Stomach (tissue), 9 donors: ENCODE data around the gene TRPV4. TPM values are rescaled to one million over a fixed set of nuclear protein-coding genes. Genes with fewer than 3 reads are reported as not detected.

Source experiments
- DNase-seq, 2 donors: peaks; one replicate each; pipeline versions ENCODE4 v3.0.0 to v3.0.0-alpha.2; 2013 to 2019
- H3K27ac ChIP-seq, 5 donors: fragments of 200-600 bp in 4 of 5; sonication (generic) in 4 of 5; one replicate each; pipeline ENCODE4 v1.5.1; 2013 to 2019; ENCODE audit warnings: mild to moderate bottlenecking in 1 of 5, moderate library complexity in 1 of 5
- H3K27me3 ChIP-seq, 3 donors: fragments of 200-600 bp; sonication (generic); one replicate each; pipeline ENCODE4 v1.5.1; 2017 to 2019; ENCODE audit warnings: mixed run types in 1 of 3
- H3K36me3 ChIP-seq, 4 donors: fragments of 200-600 bp; sonication (generic); 1 replicate in 3 of 4; 2 replicates in 1 of 4; pipeline ENCODE4 v1.5.1; 2016 to 2019
- H3K4me1 ChIP-seq, 4 donors: fragments of 200-600 bp; sonication (generic); one replicate each; pipeline ENCODE4 v1.5.1; 2016 to 2019
- H3K4me3 ChIP-seq, 4 donors: fragments of 200-600 bp; sonication (generic) in 3 of 4; one replicate each; pipeline ENCODE4 v1.5.1; 2016 to 2019; ENCODE audit warnings: mild to moderate bottlenecking in 1 of 4
- H3K9me3 ChIP-seq, 4 donors: fragments of 200-600 bp; sonication (generic); one replicate each; pipeline ENCODE4 v1.5.1; 2016 to 2019
- EP300 ChIP-seq: sonication (generic); formaldehyde crosslinking; IDR thresholded peaks from one replicate; pipeline ENCODE4 v1.6.1; 2017; ENCODE audit warnings: antibody characterized with exemption
- POLR2A ChIP-seq, 4 donors: fragments of 450-650 bp; IDR thresholded peaks; one replicate each; pipeline ENCODE4 v1.6.1; 2016; ENCODE audit warnings: antibody characterized with exemption in 4 of 4, control low read depth in 2 of 4, mild to moderate bottlenecking in 1 of 4, moderate library complexity in 1 of 4
- POLR2AphosphoS5 ChIP-seq, 3 donors: sonication (generic); formaldehyde crosslinking; IDR thresholded peaks; one replicate each; pipeline ENCODE4 v1.6.1; 2016; ENCODE audit warnings: antibody characterized with exemption in 3 of 3
- WGBS, 5 donors: extraction: QIAGEN DNeasy Blood & Tissue Kit in 3 of 5; methylation state at CpG; one replicate each; pipeline versions ENCODE4 v1.1.5 to v1.1.7; 2013 to 2018; 5-methylcytosine and 5-hydroxymethylcytosine counted together
- intact Hi-C: fragments of 100-400 bp; cut with DNase I; formaldehyde crosslinking; loops from one replicate; pipeline ENCODE4 v1.15.1; 2023; ENCODE audit warnings: low total_unique reads
- polyA plus RNA-seq, 3 donors: library from polyadenylated mRNA; stranded (reverse); fragments of 200-250 nt; gene quantifications; one replicate each; pipeline ENCODE4 v1.2.3, GENCODE V29; 2013
- total RNA-seq, 5 donors: library from RNA; depleted of rRNA; stranded (reverse); fragments of >200 nt; gene quantifications; one replicate each; pipeline versions ENCODE4 v1.1.0 to v1.2.3, GENCODE V29; 2014 to 2016
- TF ChIP-seq, protein P1 (sequence below), 7 experiments: fragments of 450-650 bp in 4 of 7; fragments of 200-600 bp in 3 of 7; sonication (generic) in 3 of 7; IDR thresholded peaks; one replicate each; pipeline ENCODE4 v1.5.1; 2016 to 2019; ENCODE audit warnings: antibody characterized with exemption in 7 of 7, control low read depth in 2 of 7, mild to moderate bottlenecking in 1 of 7
- donor health status: healthy with polysubstance abuse.
- donor health status: Bipolar disorder and iron deficiency.
- donor health status: healthy.

Gene TRPV4
- total and polyA plus RNA-seq, 8 donors, result 0.75 to 3.8 (median 1.4) TPM; not detected in 4

DNA sequence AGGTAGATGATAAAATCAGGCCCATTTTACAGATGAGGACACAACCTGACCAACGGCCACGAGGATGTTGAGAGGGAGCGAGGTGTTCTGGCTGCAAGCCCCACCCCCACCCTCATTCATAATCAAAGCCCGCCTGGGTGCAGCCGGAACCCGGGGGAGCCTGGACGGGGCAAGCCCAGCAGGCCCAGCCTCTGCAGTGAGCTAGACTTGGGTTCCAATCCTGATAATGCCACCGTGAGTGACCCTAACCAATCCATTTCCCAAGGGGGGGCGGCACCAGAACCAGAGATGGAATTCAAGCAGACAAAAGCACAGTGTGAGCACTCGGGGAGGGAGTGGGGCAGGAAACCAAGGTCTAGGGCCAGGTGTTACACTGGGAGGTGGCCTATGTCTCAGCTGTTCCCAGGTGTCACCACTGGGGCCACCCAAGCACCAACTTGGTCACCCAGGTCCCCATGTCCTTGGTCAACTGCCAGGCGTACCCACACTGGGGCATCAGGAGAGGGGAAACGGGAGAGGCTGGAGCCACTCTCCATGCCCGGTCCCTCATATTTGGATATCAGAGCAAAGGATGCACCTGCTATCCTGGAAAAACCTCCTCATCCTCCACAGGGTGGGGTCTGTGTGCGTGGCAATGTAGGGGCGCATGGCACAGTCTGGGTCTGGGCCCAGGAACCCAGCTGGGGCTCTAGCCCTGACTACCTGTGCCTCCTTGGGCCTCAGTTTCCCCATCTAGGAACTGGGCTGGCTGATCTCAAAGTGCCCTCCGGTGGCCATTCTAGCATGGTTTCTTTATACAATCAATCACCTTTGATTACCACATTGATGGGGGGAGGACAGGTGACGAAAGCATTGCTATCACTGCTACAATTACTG lies 61.2 kb downstream of the TRPV4 start:
- H3K4me1 ChIP-seq, result peaks cover 9 to 13% (median 12%) of the 10 kb centered on the region in 4 donors
- H3K9me3 ChIP-seq, result no peaks in the 10 kb centered on the region
- DNase-seq, result peak in 1 of 2 donors; percentile 6
- no peaks in the 10 kb centered on the region for H3K36me3 ChIP-seq
- no peak overlapping the region for H3K4me3 ChIP-seq
- intact Hi-C loops, result loop anchor here (10.0 kb wide), 1 partner anchor 247 kb away; no protein-coding TSS in a partner anchor
- TF ChIP-seq EP300 (no peak), POLR2A (IDR thresholded peaks at IDR 0.05) (no peak), POLR2AphosphoS5 (IDR thresholded peaks at IDR 0.05) (no peak)
- TF ChIP-seq, protein P1, sequence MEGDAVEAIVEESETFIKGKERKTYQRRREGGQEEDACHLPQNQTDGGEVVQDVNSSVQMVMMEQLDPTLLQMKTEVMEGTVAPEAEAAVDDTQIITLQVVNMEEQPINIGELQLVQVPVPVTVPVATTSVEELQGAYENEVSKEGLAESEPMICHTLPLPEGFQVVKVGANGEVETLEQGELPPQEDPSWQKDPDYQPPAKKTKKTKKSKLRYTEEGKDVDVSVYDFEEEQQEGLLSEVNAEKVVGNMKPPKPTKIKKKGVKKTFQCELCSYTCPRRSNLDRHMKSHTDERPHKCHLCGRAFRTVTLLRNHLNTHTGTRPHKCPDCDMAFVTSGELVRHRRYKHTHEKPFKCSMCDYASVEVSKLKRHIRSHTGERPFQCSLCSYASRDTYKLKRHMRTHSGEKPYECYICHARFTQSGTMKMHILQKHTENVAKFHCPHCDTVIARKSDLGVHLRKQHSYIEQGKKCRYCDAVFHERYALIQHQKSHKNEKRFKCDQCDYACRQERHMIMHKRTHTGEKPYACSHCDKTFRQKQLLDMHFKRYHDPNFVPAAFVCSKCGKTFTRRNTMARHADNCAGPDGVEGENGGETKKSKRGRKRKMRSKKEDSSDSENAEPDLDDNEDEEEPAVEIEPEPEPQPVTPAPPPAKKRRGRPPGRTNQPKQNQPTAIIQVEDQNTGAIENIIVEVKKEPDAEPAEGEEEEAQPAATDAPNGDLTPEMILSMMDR (IDR thresholded peaks at IDR 0.05), result no peak
- no peak overlapping the region for H3K27ac ChIP-seq
- H3K27me3 ChIP-seq, result peaks cover 0 to 17% (median 0%) of the 10 kb centered on the region in 3 donors
- WGBS, 5 donors, result 82 to 89% (median 86%) methylated on average over 15 to 17 of the region's 17 CpGs

DNA sequence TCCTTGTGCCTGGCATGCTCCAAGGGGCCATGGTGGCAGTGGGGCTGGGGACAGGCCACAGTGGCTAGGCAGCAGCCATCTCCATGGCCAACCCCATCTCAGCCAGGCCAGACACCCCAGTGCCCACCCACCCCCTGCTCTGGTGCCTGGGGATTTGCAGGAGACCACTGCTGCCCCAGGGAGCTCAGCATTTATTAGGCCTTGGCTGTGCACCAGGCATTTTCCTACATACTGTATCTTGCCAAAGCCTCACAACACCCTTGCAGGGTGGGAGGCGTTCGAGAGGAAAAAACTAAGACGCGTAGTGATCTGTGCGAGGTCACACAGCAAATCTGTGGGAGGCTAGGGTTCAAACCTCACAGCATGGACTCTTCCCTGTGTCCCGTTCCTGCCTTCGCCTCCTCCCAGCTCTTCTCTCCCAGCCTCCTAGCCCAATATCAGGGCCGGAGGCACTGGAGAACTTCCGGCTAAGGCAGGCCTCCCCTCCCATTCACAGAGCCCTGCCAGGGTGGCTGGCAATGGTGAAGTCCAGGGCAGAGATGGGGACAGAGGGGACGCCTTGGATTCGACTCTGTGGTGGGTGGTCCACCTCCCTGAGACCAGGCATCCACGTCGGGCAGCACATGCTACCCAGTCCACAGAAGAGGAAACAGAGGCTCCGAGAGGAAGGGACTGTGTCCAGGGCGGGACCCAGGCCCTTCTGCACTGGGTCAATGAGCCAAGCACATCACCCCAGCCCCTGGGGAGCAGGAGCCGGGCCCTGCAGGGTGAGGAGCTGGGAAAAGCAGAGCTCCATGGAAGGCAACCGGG lies 62.1 kb downstream of the TRPV4 start:
- no peaks in the 10 kb centered on the region for H3K36me3 ChIP-seq
- H3K9me3 ChIP-seq, result no peaks in the 10 kb centered on the region
- H3K27ac ChIP-seq, result no peak overlapping the region
- intact Hi-C loops, result loop anchor here (10.0 kb wide), 1 partner anchor 246 kb away; no protein-coding TSS in a partner anchor
- no peak for TF ChIP-seq POLR2A (IDR thresholded peaks at IDR 0.05)
- TF ChIP-seq POLR2AphosphoS5 (IDR thresholded peaks at IDR 0.05), result no peak
- TF ChIP-seq, protein P1 (IDR thresholded peaks at IDR 0.05), result no peak
- no peak for TF ChIP-seq EP300
- WGBS, 5 donors, result 84 to 91% (median 88%) methylated on average over 17 of the region's 17 CpGs
- DNase-seq, result peak in 1 of 2 donors; percentile 17
- H3K4me3 ChIP-seq, result no peak overlapping the region
- peaks cover 9 to 13% (median 12%) of the 10 kb centered on the region in 4 donors for H3K4me1 ChIP-seq
- H3K27me3 ChIP-seq, result peaks cover 0 to 17% (median 0%) of the 10 kb centered on the region in 3 donors

DNA sequence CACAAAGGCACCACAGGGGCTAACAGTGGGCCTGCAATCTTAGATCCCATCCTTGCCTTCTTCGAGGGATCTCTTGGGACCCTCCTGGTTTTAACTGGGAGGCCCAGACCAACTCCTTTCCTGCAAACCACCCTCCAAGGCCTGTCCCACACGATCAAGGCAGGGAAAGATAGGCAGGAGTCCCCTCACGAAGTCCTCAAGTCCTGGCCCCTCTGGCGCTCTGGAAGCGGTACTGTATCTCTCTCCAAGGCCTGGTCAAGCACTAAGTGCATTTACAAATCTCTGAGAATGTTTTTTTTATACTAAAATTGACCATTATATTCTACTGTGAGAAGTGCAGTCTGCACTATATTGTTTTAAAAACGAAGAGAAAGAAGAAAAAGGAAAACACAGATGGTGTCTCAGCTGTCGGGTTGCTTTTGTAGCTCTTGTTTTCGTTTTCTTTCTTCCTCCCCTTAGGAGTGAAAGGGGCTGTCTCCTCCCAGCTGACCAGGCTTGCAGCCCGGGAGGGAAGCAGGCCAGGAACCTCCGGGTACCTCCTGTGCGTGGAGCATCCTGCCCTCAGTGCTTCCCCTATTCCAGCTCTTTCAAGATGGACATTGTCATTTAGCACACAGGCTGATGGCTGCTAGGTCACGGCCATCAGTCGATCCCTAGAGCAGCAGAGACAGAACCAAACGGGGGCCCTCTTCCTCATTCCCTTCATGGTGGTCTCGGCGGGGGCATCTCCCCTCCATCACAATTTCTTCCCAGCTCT lies 62.9 kb downstream of the TRPV4 start:
- TF ChIP-seq, protein P1 (IDR thresholded peaks at IDR 0.05), result no peak
- TF ChIP-seq EP300, result no peak
- TF ChIP-seq POLR2AphosphoS5 (IDR thresholded peaks at IDR 0.05), result no peak
- TF ChIP-seq POLR2A (IDR thresholded peaks at IDR 0.05), result no peak
- no peak overlapping the region for H3K4me3 ChIP-seq
- H3K36me3 ChIP-seq, result no peaks in the 10 kb centered on the region
- H3K27ac ChIP-seq, result no peak overlapping the region
- peaks cover 9 to 13% (median 12%) of the 10 kb centered on the region in 4 donors for H3K4me1 ChIP-seq
- no peaks in the 10 kb centered on the region for H3K9me3 ChIP-seq
- H3K27me3 ChIP-seq, result peaks cover 0 to 17% (median 0%) of the 10 kb centered on the region in 3 donors
- peak in 1 of 2 donors; percentile 10 for DNase-seq
- WGBS, 5 donors, result 63 to 80% (median 79%) methylated on average over 16 of the region's 16 CpGs
- intact Hi-C loops, result loop anchor here (10.0 kb wide), 1 partner anchor 245 kb away; no protein-coding TSS in a partner anchor
